ENCODE data around the gene DNAJB9. TPM values are rescaled to one million over a fixed set of nuclear protein-coding genes. Genes with fewer than 3 reads are reported as not detected.
A peak's percentile ranks its signal among the peaks of the same experiment; 100 is the strongest.

The DNAJB9 gene
- total and polyA plus RNA-seq, 2 donors (not counting 1 experiment from before 2014, with no cell fraction given): 8.3 to 52.4 TPM

DNA sequence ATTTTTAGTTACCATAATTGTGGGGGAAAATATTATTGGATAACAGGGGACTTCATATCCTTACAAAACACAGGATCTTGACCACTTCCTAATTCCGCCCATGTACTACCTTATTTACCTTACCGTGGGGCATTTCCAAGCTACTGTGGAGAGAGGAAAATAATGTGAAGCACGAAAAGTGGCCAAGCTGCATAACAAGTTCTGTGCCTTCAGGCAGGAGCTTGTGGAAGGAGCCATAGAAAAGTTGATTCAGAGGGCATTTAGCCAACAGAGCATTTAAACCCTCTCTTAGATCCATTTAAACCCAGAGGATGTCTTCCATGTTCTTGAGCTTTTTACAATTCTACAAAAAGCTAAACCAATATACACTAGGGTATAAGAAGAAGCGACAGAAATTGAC is 41.6 kb downstream of the DNAJB9 start:
- H3K4me2 ChIP-seq (ENCODE audit: extremely low read depth, insufficient read depth, low read length): no peak overlapping the region
- H3K9me3 ChIP-seq (ENCODE audit: control insufficient read depth, insufficient read depth, low read depth, low read length): no peaks in the 10 kb centered on the region
- no peaks in the 10 kb centered on the region for H3K79me2 ChIP-seq (ENCODE audit: control insufficient read depth, insufficient read depth, low read length)
- no peak overlapping the region for H3K27ac ChIP-seq (ENCODE audit: insufficient read depth, low read length)
- H2AFZ ChIP-seq (ENCODE audit: low read length): no peak overlapping the region
- no peaks in the 10 kb centered on the region for H3K36me3 ChIP-seq (ENCODE audit: control insufficient read depth, insufficient read depth, low read length)
- H4K20me1 ChIP-seq (ENCODE audit: control insufficient read depth, extremely low read depth, insufficient read depth, low read length): no peaks in the 10 kb centered on the region
- peaks cover 2% of the 10 kb centered on the region for H3K27me3 ChIP-seq (ENCODE audit: control insufficient read depth, insufficient read depth, low read length)
- H3K4me1 ChIP-seq (ENCODE audit: control insufficient read depth, extremely low read depth, insufficient read depth, low read length): no peaks in the 10 kb centered on the region
- no peak overlapping the region for H3K4me3 ChIP-seq (replicated peaks in 1 of 4; ENCODE audit: control extremely low read depth in 1 of 4, insufficient read depth in 1 of 4, low read depth in 3 of 4, low read length in 4 of 4)
- TF ChIP-seq, protein P1, sequence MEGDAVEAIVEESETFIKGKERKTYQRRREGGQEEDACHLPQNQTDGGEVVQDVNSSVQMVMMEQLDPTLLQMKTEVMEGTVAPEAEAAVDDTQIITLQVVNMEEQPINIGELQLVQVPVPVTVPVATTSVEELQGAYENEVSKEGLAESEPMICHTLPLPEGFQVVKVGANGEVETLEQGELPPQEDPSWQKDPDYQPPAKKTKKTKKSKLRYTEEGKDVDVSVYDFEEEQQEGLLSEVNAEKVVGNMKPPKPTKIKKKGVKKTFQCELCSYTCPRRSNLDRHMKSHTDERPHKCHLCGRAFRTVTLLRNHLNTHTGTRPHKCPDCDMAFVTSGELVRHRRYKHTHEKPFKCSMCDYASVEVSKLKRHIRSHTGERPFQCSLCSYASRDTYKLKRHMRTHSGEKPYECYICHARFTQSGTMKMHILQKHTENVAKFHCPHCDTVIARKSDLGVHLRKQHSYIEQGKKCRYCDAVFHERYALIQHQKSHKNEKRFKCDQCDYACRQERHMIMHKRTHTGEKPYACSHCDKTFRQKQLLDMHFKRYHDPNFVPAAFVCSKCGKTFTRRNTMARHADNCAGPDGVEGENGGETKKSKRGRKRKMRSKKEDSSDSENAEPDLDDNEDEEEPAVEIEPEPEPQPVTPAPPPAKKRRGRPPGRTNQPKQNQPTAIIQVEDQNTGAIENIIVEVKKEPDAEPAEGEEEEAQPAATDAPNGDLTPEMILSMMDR (conservative IDR thresholded peaks at IDR 0.05 in 1 of 2, IDR thresholded peaks at IDR 0.05 in 1 of 2; ENCODE audit: low read depth in 1 of 2, low read length in 2 of 2): no peak
- no peak for TF ChIP-seq EZH2 (IDR thresholded peaks at IDR 0.05; ENCODE audit: low read length, missing control alignments)
- DNase-seq (ENCODE audit: low read depth in 2 of 2): no peak
- H3K9ac ChIP-seq (ENCODE audit: insufficient read depth, low read length): no peak overlapping the region

DNA sequence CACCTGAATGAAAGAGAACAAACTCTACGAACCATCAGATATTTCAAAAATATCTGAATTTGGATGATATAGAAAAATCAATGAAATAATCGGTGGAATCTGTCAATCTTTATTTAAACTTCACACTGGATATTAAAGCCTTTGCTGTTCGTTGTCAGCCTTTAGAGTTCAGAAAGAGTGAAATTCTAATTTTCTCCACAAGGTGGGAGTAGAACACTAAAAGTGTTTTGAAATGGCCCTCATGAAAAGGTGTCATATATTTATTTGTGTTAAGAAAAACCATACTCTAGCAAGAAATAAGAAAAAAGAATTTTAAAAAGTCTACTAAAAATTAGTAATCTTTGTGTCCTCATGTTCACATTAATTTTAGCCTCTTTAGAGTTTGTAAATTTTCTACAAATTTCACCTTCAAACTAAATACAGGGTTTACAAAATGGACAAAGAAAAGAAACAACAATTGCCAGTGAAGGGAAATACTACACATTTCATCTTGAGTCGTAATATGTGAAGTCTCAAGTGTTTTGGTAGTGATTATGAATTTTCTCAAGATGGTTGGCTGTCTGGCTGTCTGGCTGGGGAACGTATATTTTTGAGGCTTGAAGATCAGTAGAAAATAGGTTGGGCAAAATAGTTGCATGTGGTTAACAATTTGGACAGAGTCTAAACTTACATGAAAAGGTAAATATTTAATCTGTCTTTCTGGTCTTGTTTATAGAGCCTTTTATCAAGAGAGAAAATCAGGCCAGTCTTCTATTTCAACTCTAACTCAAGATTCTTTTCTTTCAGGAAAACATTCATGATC is 43.7 kb downstream of the DNAJB9 start:
- Histone ChIP-seq H3K4me2 (ENCODE audit: extremely low read depth, insufficient read depth, low read length) (no peak overlapping the region), H3K4me1 (ENCODE audit: control insufficient read depth, extremely low read depth, insufficient read depth, low read length) (no peaks in the 10 kb centered on the region), H3K9ac (ENCODE audit: insufficient read depth, low read length) (no peak overlapping the region), H3K27me3 (ENCODE audit: control insufficient read depth, insufficient read depth, low read length) (no peaks in the 10 kb centered on the region), H3K4me3 (replicated peaks in 1 of 4; ENCODE audit: control extremely low read depth in 1 of 4, insufficient read depth in 1 of 4, low read depth in 3 of 4, low read length in 4 of 4) (no peak overlapping the region), H3K27ac (ENCODE audit: insufficient read depth, low read length) (no peak overlapping the region), H3K9me3 (ENCODE audit: control insufficient read depth, insufficient read depth, low read depth, low read length) (no peaks in the 10 kb centered on the region), H2AFZ (ENCODE audit: low read length) (no peak overlapping the region), H3K36me3 (ENCODE audit: control insufficient read depth, insufficient read depth, low read length) (no peaks in the 10 kb centered on the region), H3K79me2 (ENCODE audit: control insufficient read depth, insufficient read depth, low read length) (no peaks in the 10 kb centered on the region), H4K20me1 (ENCODE audit: control insufficient read depth, extremely low read depth, insufficient read depth, low read length) (no peaks in the 10 kb centered on the region)
- TF ChIP-seq, protein P1 (conservative IDR thresholded peaks at IDR 0.05 in 1 of 2, IDR thresholded peaks at IDR 0.05 in 1 of 2; ENCODE audit: low read depth in 1 of 2, low read length in 2 of 2): peak; percentile 35 to 53
- TF ChIP-seq EZH2 (IDR thresholded peaks at IDR 0.05; ENCODE audit: low read length, missing control alignments): no peak
- DNase-seq (ENCODE audit: low read depth in 2 of 2): peak; percentile 11 to 64

DNA sequence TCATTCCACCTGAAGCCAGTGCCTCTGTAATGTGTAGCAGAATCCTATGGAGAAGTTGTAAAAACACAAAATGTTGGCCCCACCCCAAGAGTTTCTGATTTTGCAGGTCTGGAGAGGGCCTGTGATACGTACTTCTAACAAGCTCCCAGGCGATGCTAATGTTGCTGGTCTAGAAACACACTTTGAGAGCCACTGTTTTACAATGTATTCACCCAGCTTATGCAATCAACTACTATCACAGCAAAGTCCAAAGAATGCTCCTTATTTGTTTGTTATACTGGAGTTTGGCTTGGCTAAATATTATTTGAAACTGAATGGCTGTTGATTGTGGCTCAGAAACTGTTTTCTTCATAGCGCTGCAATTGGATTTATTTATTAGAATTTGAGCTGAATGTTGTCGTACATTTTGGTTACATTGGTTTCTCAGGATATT is 44.3 kb downstream of the DNAJB9 start:
- Histone ChIP-seq H3K4me1 (ENCODE audit: control insufficient read depth, extremely low read depth, insufficient read depth, low read length) (no peaks in the 10 kb centered on the region), H3K9ac (ENCODE audit: insufficient read depth, low read length) (no peak overlapping the region), H3K27ac (ENCODE audit: insufficient read depth, low read length) (no peak overlapping the region), H3K27me3 (ENCODE audit: control insufficient read depth, insufficient read depth, low read length) (no peaks in the 10 kb centered on the region), H2AFZ (ENCODE audit: low read length) (no peak overlapping the region), H3K79me2 (ENCODE audit: control insufficient read depth, insufficient read depth, low read length) (no peaks in the 10 kb centered on the region), H4K20me1 (ENCODE audit: control insufficient read depth, extremely low read depth, insufficient read depth, low read length) (no peaks in the 10 kb centered on the region), H3K4me3 (replicated peaks in 1 of 4; ENCODE audit: control extremely low read depth in 1 of 4, insufficient read depth in 1 of 4, low read depth in 3 of 4, low read length in 4 of 4) (no peak overlapping the region), H3K36me3 (ENCODE audit: control insufficient read depth, insufficient read depth, low read length) (no peaks in the 10 kb centered on the region), H3K4me2 (ENCODE audit: extremely low read depth, insufficient read depth, low read length) (no peak overlapping the region), H3K9me3 (ENCODE audit: control insufficient read depth, insufficient read depth, low read depth, low read length) (no peaks in the 10 kb centered on the region)
- TF ChIP-seq, protein P1 (conservative IDR thresholded peaks at IDR 0.05 in 1 of 2, IDR thresholded peaks at IDR 0.05 in 1 of 2; ENCODE audit: low read depth in 1 of 2, low read length in 2 of 2): no peak
- TF ChIP-seq EZH2 (IDR thresholded peaks at IDR 0.05; ENCODE audit: low read length, missing control alignments): no peak
- no peak for DNase-seq (ENCODE audit: low read depth in 2 of 2)
